ENCODE results near the gene TMPRSS12. TPM values are rescaled to one million over a fixed set of nuclear protein-coding genes. Genes with fewer than 3 reads are reported as not detected.

TMPRSS12 gene
- total and polyA plus RNA-seq, 2 donors (not counting 1 experiment from before 2014, with no cell fraction given) = not detected

DNA sequence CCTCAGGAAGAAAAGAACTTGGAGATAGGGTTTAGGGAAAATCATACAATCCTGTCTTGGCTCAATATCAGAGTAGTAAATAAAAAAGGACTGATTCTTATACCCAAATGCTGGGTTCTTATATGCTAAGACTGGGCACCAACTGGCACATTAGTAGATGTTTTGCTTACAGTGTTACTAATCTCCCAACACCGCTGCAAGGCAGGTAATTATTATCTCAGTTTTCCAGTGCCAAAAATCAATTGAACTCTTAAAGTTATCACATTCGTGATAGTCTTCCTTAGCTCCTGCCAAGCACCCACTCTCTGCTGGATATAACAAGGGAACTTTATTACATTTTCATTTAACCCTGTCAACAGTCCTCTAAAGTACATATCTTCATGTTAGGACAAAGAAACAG lies 84.6 kb downstream of the TMPRSS12 start:
- intact Hi-C loops (cut with micrococcal nuclease) = loop anchor here (10.0 kb wide), 2 partner anchors 423 to 523 kb away; partner anchors contain the start of genes DIP2B and LARP4
- Mint-ChIP-seq H3K4me3 (peak overlapping the region; percentile 96), H3K27me3 (no peaks in the 10 kb centered on the region), H3K9me3 (ENCODE audit: insufficient read depth) (no peaks in the 10 kb centered on the region), H3K4me1 (peaks cover 61% of the 10 kb centered on the region), H3K27ac (peak overlapping the region; percentile 88)
- Histone ChIP-seq H3K4me3 (ENCODE audit: control extremely low read depth in 1 of 5, extremely low read depth in 1 of 5, insufficient read depth in 1 of 5, low read depth in 2 of 5, low read length in 4 of 5) (peak overlapping the region; percentile 75 to 99 (median 88)), H3K36me3 (replicated peaks in 1 of 2; ENCODE audit: control extremely low read depth in 1 of 2, control insufficient read depth in 1 of 2, extremely low read depth in 1 of 2, insufficient read depth in 2 of 2, low read length in 1 of 2) (peaks cover 4 to 39% of the 10 kb centered on the region in 2 experiments), H3K9ac (ENCODE audit: low read length) (peak overlapping the region; percentile 92), H2AFZ (ENCODE audit: insufficient read depth, low read depth, low read length, poor library complexity, severe bottlenecking) (peak overlapping the region; percentile 17), H3K4me1 (ENCODE audit: control insufficient read depth in 2 of 2, insufficient read depth in 2 of 2, low read length in 2 of 2) (peaks cover 29 to 49% of the 10 kb centered on the region in 2 donors), H3K27me3 (replicated peaks in 1 of 4; ENCODE audit: control extremely low read depth in 1 of 4, control insufficient read depth in 3 of 4, insufficient read depth in 4 of 4, low read length in 3 of 4) (no peaks in the 10 kb centered on the region), H3K27ac (ENCODE audit: low read length in 2 of 2) (peak overlapping the region in 1 of 2 donors; percentile 91), H3K9me3 (ENCODE audit: control extremely low read depth in 1 of 3, control insufficient read depth in 2 of 3, insufficient read depth in 1 of 3, low read length in 2 of 3) (no peaks in the 10 kb centered on the region), H3K4me2 (replicated peaks; ENCODE audit: low read depth, low read length, poor library complexity, severe bottlenecking) (peak overlapping the region; percentile 76), H3K79me2 (ENCODE audit: control insufficient read depth, insufficient read depth, low read length) (peaks cover 65% of the 10 kb centered on the region), H4K20me1 (ENCODE audit: control insufficient read depth, insufficient read depth, low read length, poor library complexity, severe bottlenecking) (peaks cover 42% of the 10 kb centered on the region)
- ATAC-seq (ENCODE audit: low read depth) (no peak), DNase-seq (no peak)
- POLR2A ChIA-PET = no interaction called here
- no peak for TF ChIP-seq EZH2 (IDR thresholded peaks at IDR 0.05; ENCODE audit: borderline replicate concordance, insufficient read depth, low read depth, low read length, poor library complexity, severe bottlenecking)
- TF ChIP-seq, protein P1, sequence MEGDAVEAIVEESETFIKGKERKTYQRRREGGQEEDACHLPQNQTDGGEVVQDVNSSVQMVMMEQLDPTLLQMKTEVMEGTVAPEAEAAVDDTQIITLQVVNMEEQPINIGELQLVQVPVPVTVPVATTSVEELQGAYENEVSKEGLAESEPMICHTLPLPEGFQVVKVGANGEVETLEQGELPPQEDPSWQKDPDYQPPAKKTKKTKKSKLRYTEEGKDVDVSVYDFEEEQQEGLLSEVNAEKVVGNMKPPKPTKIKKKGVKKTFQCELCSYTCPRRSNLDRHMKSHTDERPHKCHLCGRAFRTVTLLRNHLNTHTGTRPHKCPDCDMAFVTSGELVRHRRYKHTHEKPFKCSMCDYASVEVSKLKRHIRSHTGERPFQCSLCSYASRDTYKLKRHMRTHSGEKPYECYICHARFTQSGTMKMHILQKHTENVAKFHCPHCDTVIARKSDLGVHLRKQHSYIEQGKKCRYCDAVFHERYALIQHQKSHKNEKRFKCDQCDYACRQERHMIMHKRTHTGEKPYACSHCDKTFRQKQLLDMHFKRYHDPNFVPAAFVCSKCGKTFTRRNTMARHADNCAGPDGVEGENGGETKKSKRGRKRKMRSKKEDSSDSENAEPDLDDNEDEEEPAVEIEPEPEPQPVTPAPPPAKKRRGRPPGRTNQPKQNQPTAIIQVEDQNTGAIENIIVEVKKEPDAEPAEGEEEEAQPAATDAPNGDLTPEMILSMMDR (IDR thresholded peaks at IDR 0.05) = no peak
- CTCF ChIA-PET = interaction anchor here (0.9 to 10.0 kb wide), 4 partner anchors 15 to 162 kb away, joined by 3 to 94 read pairs (median 14); no protein-coding TSS in a partner anchor
- WGBS (ENCODE audit: insufficient coverage) = 80% methylated on average over 1 of the region's 2 CpGs

- H3K4me1 Mint-ChIP-seq = peaks cover 62% of the 10 kb centered on the region
- 14% methylated on average over 2 of the region's 6 CpGs for WGBS (ENCODE audit: insufficient coverage)
- DNase-seq = no peak
- H3K9me3 Mint-ChIP-seq (ENCODE audit: insufficient read depth) = no peaks in the 10 kb centered on the region
- no peaks in the 10 kb centered on the region for H3K27me3 ChIP-seq (replicated peaks in 1 of 4; ENCODE audit: control extremely low read depth in 1 of 4, control insufficient read depth in 3 of 4, insufficient read depth in 4 of 4, low read length in 3 of 4)
- H3K27ac ChIP-seq (ENCODE audit: low read length in 2 of 2) = peak overlapping the region in 1 of 2 donors; percentile 91
- H3K27me3 Mint-ChIP-seq = no peaks in the 10 kb centered on the region
- ChIA-PET CTCF (interaction anchor here (0.9 to 10.0 kb wide), 4 partner anchors 57 to 102 kb away, joined by 3 to 94 read pairs (median 20); no protein-coding TSS in a partner anchor), POLR2A (interaction anchor here (1.0 kb wide), 1 partner anchor 15 kb away, joined by 5 read pairs; no protein-coding TSS in a partner anchor)
- H3K36me3 ChIP-seq (replicated peaks in 1 of 2; ENCODE audit: control extremely low read depth in 1 of 2, control insufficient read depth in 1 of 2, extremely low read depth in 1 of 2, insufficient read depth in 2 of 2, low read length in 1 of 2) = peaks cover 4 to 43% of the 10 kb centered on the region in 2 experiments
- ATAC-seq (ENCODE audit: low read depth) = no peak
- H4K20me1 ChIP-seq (ENCODE audit: control insufficient read depth, insufficient read depth, low read length, poor library complexity, severe bottlenecking) = peaks cover 43% of the 10 kb centered on the region
- peak overlapping the region; percentile 75 to 99 (median 88) for H3K4me3 ChIP-seq (ENCODE audit: control extremely low read depth in 1 of 5, extremely low read depth in 1 of 5, insufficient read depth in 1 of 5, low read depth in 2 of 5, low read length in 4 of 5)
- no peaks in the 10 kb centered on the region for H3K9me3 ChIP-seq (ENCODE audit: control extremely low read depth in 1 of 3, control insufficient read depth in 2 of 3, insufficient read depth in 1 of 3, low read length in 2 of 3)
- intact Hi-C loops (cut with micrococcal nuclease) = loop anchor here (10.0 kb wide), 2 partner anchors 423 to 523 kb away; partner anchors contain the start of genes DIP2B and LARP4
- peak overlapping the region; percentile 92 for H3K9ac ChIP-seq (ENCODE audit: low read length)
- TF ChIP-seq EZH2 (IDR thresholded peaks at IDR 0.05; ENCODE audit: borderline replicate concordance, insufficient read depth, low read depth, low read length, poor library complexity, severe bottlenecking) = no peak
- peaks cover 65% of the 10 kb centered on the region for H3K79me2 ChIP-seq (ENCODE audit: control insufficient read depth, insufficient read depth, low read length)
- peak overlapping the region; percentile 96 for H3K4me3 Mint-ChIP-seq
- peak overlapping the region; percentile 17 for H2AFZ ChIP-seq (ENCODE audit: insufficient read depth, low read depth, low read length, poor library complexity, severe bottlenecking)
- H3K4me2 ChIP-seq (replicated peaks; ENCODE audit: low read depth, low read length, poor library complexity, severe bottlenecking) = peak overlapping the region; percentile 76
- H3K4me1 ChIP-seq (ENCODE audit: control insufficient read depth in 2 of 2, insufficient read depth in 2 of 2, low read length in 2 of 2) = peaks cover 24 to 45% of the 10 kb centered on the region in 2 donors
- peak overlapping the region; percentile 88 for H3K27ac Mint-ChIP-seq
Observed at GRCh38 chr12:50927766-50928224, 85.1 kb downstream of the TMPRSS12 start.

Measured in B cell (primary cell).